ENCODE measurements around the gene MDM4. TPM values are rescaled to one million over a fixed set of nuclear protein-coding genes. Genes with fewer than 3 reads are reported as not detected.

The MDM4 gene
- total RNA-seq, 1 experiment from 2014 or later = 49.6 TPM

DNA sequence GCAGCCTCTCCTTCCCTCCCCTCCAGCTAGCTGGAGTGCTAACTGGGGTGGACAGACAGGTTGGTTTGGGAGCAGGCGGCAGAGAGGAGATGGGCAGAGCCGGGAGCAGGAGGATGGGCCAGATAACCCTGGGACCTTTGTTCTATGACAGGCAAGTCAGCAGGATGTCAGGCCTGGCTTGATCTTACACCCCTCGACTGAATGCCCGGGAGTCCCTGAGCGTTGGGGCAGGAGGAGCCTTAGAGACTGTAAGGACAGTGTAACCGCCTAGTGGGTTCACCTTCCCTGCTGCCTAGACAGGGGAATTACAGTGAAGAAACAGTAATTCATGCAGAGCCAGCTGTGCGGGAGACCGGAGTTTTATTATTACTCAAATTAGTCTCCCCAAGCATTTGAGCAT lies 60.2 kb downstream of the MDM4 start:
- no peaks in the 10 kb centered on the region for H4K20me1 ChIP-seq (ENCODE audit: control insufficient read depth, insufficient read depth, insufficient read length)
- no peaks in the 10 kb centered on the region for H3K79me2 ChIP-seq (ENCODE audit: insufficient read depth, low read length)
- H3K79me1 ChIP-seq (ENCODE audit: insufficient read depth, low read depth, low read length, poor library complexity, severe bottlenecking) = no peaks in the 10 kb centered on the region
- H3K27me3 ChIP-seq (ENCODE audit: insufficient read depth, low read length) = peaks cover 2% of the 10 kb centered on the region; the same call in 1 of the 2 replicates
- H3K27me3 Mint-ChIP-seq (ENCODE audit: low read depth) = peaks cover 40% of the 10 kb centered on the region
- H2BK15ac ChIP-seq (ENCODE audit: low read depth, low read length) = no peak overlapping the region
- no peak for DNase-seq
- H3K9ac ChIP-seq (ENCODE audit: extremely low read depth, insufficient read length, low read length) = no peak overlapping the region
- no CpG with 5 or more reads among the region's 8 CpGs for WGBS (ENCODE audit: extremely low coverage, insufficient read length, low lambda C conversion rate)
- H2AFZ ChIP-seq (ENCODE audit: low read length) = no peak overlapping the region
- no peak overlapping the region for H4K8ac ChIP-seq (replicated peaks; ENCODE audit: insufficient read length, low read depth, low read length)
- H2BK5ac ChIP-seq (ENCODE audit: insufficient read length, low read length) = no peak overlapping the region
- peak overlapping the region; percentile 1 for H3K4me2 ChIP-seq (ENCODE audit: insufficient read depth, insufficient read length, low read length)
- H3K27ac Mint-ChIP-seq = peak overlapping the region in 2 of 3 experiments; percentile 19 to 25; a peak in 2 of 7 replicates
- no peaks in the 10 kb centered on the region for H3K9me3 ChIP-seq (ENCODE audit: control insufficient read depth, low read depth, low read length)
- no peak overlapping the region for H2AK5ac ChIP-seq (ENCODE audit: insufficient read length, low read length)
- TF ChIP-seq, protein P1, sequence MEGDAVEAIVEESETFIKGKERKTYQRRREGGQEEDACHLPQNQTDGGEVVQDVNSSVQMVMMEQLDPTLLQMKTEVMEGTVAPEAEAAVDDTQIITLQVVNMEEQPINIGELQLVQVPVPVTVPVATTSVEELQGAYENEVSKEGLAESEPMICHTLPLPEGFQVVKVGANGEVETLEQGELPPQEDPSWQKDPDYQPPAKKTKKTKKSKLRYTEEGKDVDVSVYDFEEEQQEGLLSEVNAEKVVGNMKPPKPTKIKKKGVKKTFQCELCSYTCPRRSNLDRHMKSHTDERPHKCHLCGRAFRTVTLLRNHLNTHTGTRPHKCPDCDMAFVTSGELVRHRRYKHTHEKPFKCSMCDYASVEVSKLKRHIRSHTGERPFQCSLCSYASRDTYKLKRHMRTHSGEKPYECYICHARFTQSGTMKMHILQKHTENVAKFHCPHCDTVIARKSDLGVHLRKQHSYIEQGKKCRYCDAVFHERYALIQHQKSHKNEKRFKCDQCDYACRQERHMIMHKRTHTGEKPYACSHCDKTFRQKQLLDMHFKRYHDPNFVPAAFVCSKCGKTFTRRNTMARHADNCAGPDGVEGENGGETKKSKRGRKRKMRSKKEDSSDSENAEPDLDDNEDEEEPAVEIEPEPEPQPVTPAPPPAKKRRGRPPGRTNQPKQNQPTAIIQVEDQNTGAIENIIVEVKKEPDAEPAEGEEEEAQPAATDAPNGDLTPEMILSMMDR (conservative IDR thresholded peaks at IDR 0.05) = peak; percentile 25; the same call in 2 of the 3 replicates
- H3K4me1 Mint-ChIP-seq = peaks cover 73 to 85% of the 10 kb centered on the region in 2 experiments
- H3K56ac ChIP-seq (ENCODE audit: insufficient read length, low read depth, low read length) = no peak overlapping the region
- no peak overlapping the region for H2BK120ac ChIP-seq (ENCODE audit: low read depth, low read length, poor library complexity, severe bottlenecking)
- no peak overlapping the region for H4K5ac ChIP-seq (ENCODE audit: insufficient read length, low read depth, low read length)
- H3K9me3 Mint-ChIP-seq = no peaks in the 10 kb centered on the region; a peak in 1 of 5 replicates
- no peaks in the 10 kb centered on the region for H3K23me2 ChIP-seq (ENCODE audit: insufficient read length, low read depth, low read length, poor library complexity, severe bottlenecking)
- H3K18ac ChIP-seq (ENCODE audit: insufficient read length, low read depth, low read length) = no peak overlapping the region
- H3K4me3 Mint-ChIP-seq = peak overlapping the region in 1 of 2 experiments; percentile 41; a peak in 2 of 5 replicates
- no peak overlapping the region for H3K27ac ChIP-seq (ENCODE audit: insufficient read length, low read depth, low read length)
- H2BK12ac ChIP-seq (ENCODE audit: insufficient read length, low read depth, low read length) = no peak overlapping the region
- no peak overlapping the region for H2BK20ac ChIP-seq (ENCODE audit: low read depth, low read length, poor library complexity, severe bottlenecking)
- no peak overlapping the region for H3K14ac ChIP-seq (ENCODE audit: insufficient read depth, low read length)
- no peaks in the 10 kb centered on the region; a peak in 1 of 7 replicates for H3K36me3 Mint-ChIP-seq (ENCODE audit: insufficient read depth in 1 of 3, low read depth in 3 of 3)
- H3K4ac ChIP-seq (ENCODE audit: low read depth, low read length) = no peak overlapping the region
- H3K23ac ChIP-seq (ENCODE audit: insufficient read length, low read depth, low read length) = no peak overlapping the region
- H3T11ph ChIP-seq (ENCODE audit: low read length) = no peak overlapping the region
- H4K91ac ChIP-seq (ENCODE audit: insufficient read length, low read depth, low read length) = no peak overlapping the region
- peaks cover 25% of the 10 kb centered on the region for H3K4me1 ChIP-seq (ENCODE audit: insufficient read depth, low read length)

All from H9 (cell line).